Measurements from ENCODE around the gene LAMA2. TPM values are rescaled to one million over a fixed set of nuclear protein-coding genes. Genes with fewer than 3 reads are reported as not detected.

The LAMA2 gene
- total RNA-seq, 2 experiments from 2014 or later: 2.0 to 3.0 TPM

DNA sequence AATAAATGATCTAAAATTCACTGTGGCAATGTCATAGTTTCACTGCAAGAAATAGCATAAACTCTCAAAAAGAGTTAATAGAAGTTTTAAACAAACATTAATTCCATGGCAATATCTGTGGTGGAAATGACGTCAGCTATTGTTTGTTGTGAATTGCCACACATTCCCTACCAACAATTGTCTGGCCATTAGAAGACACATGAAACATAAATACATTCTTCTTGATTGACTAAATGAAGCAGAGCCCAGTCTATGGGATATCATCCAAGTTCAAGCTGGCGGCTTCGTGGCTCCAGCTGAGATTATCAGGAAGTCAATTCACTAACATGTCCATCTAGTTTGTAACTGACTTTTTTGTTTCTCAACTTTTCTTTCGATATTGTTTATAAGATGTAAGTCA is 458.0 kb downstream of the LAMA2 start:
- Mint-ChIP-seq H3K4me3 (no peak overlapping the region), H3K9me3 (no peaks in the 10 kb centered on the region)
- no peak for DNase-seq

DNA sequence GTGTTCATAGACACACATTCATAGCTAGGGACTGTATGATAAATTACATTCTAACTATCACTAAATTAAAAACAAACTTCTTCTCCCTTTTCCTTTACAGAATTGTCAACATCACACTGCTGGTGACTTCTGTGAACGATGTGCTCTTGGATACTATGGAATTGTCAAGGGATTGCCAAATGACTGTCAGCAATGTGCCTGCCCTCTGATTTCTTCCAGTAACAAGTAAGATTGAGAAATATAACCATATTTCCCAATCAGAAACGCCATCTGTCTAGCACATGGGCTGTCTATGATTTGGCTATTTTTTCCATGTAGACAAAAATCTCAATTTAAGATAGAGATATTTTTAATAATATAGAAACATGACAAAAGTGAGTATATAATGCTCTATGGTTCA is 459.3 kb downstream of the LAMA2 start:
- H3K36me3 Mint-ChIP-seq: no peaks in the 10 kb centered on the region
- H3K27ac Mint-ChIP-seq: no peak overlapping the region
- no peak overlapping the region for H3K4me3 Mint-ChIP-seq
- peaks cover 32% of the 10 kb centered on the region for H3K27me3 Mint-ChIP-seq
- H3K4me1 Mint-ChIP-seq: no peaks in the 10 kb centered on the region
- no peaks in the 10 kb centered on the region for H3K9me3 Mint-ChIP-seq
- no peak for DNase-seq

More for the DNA sequence above, 458.0 kb downstream of the LAMA2 start:
- Mint-ChIP-seq H3K27ac (no peak overlapping the region), H3K36me3 (no peaks in the 10 kb centered on the region), H3K4me1 (no peaks in the 10 kb centered on the region), H3K27me3 (peaks cover 28% of the 10 kb centered on the region)

DNA sequence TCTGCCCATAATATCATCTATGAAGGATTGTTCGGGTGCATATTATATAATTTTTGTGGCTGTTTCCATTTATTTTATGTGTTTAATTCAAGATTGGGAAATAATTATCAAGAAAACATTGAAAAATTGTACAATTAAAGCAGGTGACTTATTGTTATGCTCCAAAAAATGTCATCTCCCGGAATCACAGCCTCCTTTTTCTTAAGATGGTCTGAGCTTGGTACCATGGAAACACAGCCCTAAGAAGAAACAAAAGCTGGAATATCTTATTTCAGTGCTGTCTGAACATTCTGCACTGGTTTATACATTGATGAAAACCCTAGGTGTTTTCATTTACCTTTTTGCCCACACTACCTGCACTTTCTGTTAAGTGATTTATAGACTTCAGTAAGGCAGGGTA is 459.9 kb downstream of the LAMA2 start:
- H3K4me3 Mint-ChIP-seq: no peak overlapping the region
- H3K36me3 Mint-ChIP-seq: no peaks in the 10 kb centered on the region
- DNase-seq: no peak
- no peaks in the 10 kb centered on the region for H3K4me1 Mint-ChIP-seq
- no peak overlapping the region for H3K27ac Mint-ChIP-seq
- no peaks in the 10 kb centered on the region for H3K9me3 Mint-ChIP-seq
- peaks cover 32% of the 10 kb centered on the region for H3K27me3 Mint-ChIP-seq

DNA sequence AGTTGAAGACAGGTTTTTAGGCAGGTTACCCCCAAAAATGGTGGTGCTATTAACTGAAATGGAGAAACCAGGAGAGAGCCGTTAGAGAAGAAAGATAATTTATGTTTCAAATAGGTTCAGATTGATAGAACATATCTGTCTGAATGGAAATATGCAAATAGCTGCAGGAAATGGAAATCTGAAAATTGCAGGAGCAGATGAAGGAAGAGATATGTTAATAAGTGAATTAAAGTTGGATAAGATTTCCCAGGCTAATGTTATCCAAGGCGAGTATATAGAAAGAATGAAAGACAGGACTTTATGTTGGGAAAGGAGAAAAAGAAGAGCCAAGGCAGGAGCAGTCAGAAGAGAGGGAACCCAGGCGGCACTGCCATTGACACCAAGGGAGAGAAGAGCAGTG is 461.4 kb downstream of the LAMA2 start:
- Mint-ChIP-seq H3K4me3 (no peak overlapping the region), H3K27me3 (peaks cover 24% of the 10 kb centered on the region), H3K9me3 (no peaks in the 10 kb centered on the region), H3K36me3 (no peaks in the 10 kb centered on the region), H3K27ac (no peak overlapping the region), H3K4me1 (no peaks in the 10 kb centered on the region)
- DNase-seq: no peak

DNA sequence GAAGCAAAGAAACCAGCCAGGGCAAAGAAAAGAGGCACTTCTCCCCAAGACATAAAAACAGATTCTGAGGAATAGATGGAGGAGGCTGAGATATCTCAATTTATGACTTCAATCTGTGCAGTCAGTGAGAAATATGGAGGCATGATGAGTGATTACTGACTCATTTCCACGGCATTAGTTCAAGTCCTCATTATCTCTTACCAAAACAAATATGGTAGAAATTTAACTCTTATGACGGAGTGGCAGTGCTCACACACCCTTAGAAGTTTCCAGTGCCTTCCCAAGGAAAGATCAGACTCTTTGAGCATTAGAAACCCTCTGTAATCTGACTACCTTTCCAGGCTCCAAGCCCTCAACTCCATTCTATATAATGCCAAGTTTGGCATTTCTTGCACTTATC is 463.0 kb downstream of the LAMA2 start:
- DNase-seq: no peak
- peaks cover 16% of the 10 kb centered on the region for H3K27me3 Mint-ChIP-seq
- no peaks in the 10 kb centered on the region for H3K36me3 Mint-ChIP-seq
- no peak overlapping the region for H3K4me3 Mint-ChIP-seq
- no peaks in the 10 kb centered on the region for H3K9me3 Mint-ChIP-seq
- H3K27ac Mint-ChIP-seq: no peak overlapping the region
- H3K4me1 Mint-ChIP-seq: no peaks in the 10 kb centered on the region

DNA sequence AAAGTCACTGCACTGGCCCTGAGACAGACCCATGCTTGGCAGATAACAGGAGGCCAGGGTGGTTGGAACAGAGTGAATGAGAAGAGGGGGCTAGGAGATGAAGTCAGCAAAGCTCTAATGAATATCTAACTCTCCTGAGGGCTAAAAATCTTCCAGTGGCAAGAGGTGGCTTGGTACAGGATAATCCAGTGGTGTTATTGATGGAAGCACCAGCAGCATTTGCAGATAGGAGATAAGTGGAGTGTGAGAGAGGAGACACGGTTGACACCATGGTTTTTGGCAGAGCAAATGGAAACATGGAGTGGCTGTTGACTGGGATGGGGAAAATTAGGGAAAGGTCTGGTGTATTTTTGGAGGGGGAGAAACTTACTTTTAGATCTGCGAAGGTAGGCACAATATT is 464.0 kb downstream of the LAMA2 start:
- Mint-ChIP-seq H3K4me1 (no peaks in the 10 kb centered on the region), H3K27me3 (peaks cover 16% of the 10 kb centered on the region), H3K4me3 (no peak overlapping the region), H3K9me3 (no peaks in the 10 kb centered on the region), H3K27ac (no peak overlapping the region), H3K36me3 (no peaks in the 10 kb centered on the region)
- DNase-seq: no peak

DNA sequence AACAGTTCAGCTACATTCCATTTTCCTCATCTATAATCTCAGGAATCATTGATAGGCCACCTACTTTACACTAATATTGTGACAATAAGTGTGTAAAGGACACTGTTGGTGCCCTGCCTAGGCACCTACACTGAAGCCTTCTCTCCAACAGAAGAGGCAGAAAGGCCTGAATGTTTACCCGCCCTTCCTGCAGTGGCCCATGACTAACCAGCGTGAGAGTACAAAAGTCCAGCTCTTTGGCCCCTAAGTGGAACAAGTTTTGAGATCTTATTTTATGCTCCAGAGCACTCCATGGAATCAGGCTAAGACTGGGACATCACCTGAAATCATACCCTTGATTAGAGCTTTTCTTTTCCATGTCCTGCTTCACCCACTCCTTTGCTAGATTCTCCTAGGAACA is 467.3 kb downstream of the LAMA2 start:
- H3K27me3 Mint-ChIP-seq: peaks cover 9% of the 10 kb centered on the region
- DNase-seq: no peak
- no peak overlapping the region for H3K27ac Mint-ChIP-seq
- H3K9me3 Mint-ChIP-seq: no peaks in the 10 kb centered on the region
- H3K4me3 Mint-ChIP-seq: no peak overlapping the region
- no peaks in the 10 kb centered on the region for H3K4me1 Mint-ChIP-seq
- no peaks in the 10 kb centered on the region for H3K36me3 Mint-ChIP-seq

DNA sequence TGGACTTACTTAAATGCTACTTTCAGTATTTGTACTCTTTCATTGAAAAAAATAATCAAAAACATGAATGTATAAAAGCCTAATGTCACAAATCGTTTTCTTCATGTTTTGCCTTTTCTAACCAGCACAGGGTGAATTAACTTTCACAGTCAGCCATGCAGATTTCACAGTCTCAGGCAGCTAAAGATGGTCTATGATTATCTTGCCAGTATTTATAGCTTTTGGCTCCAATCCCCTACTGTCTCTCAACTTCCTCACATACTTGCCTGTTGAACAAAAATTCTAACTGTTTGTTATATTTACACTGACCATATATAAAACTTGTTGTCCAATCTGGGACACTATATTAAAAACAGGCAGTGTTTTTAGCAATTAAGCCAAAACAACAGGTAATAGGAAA is 468.9 kb downstream of the LAMA2 start:
- no peaks in the 10 kb centered on the region for H3K36me3 Mint-ChIP-seq
- no peak for DNase-seq
- H3K27me3 Mint-ChIP-seq: peaks cover 6% of the 10 kb centered on the region
- no peak overlapping the region for H3K4me3 Mint-ChIP-seq
- no peaks in the 10 kb centered on the region for H3K9me3 Mint-ChIP-seq
- H3K4me1 Mint-ChIP-seq: no peaks in the 10 kb centered on the region
- H3K27ac Mint-ChIP-seq: no peak overlapping the region

DNA sequence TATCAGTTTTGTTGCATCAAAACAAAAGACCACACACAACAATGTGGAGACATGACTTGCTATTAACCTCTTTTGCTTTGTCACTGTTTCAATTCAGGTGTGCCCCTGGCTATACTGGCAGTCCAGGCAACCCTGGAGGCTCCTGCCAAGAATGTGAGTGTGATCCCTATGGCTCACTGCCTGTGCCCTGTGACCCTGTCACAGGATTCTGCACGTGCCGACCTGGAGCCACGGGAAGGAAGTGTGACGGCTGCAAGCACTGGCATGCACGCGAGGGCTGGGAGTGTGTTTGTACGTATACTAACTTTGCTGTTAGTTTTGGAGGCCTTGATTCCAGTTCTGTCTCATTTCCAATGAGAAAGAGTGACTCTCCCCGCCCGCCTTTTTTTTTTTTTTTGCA is 470.1 kb downstream of the LAMA2 start:
- no peak for DNase-seq
- peaks cover 2% of the 10 kb centered on the region for H3K4me1 Mint-ChIP-seq
- H3K27me3 Mint-ChIP-seq: peaks cover 9% of the 10 kb centered on the region
- H3K36me3 Mint-ChIP-seq: no peaks in the 10 kb centered on the region
- H3K9me3 Mint-ChIP-seq: no peaks in the 10 kb centered on the region
- no peak overlapping the region for H3K4me3 Mint-ChIP-seq
- H3K27ac Mint-ChIP-seq: no peak overlapping the region

DNA sequence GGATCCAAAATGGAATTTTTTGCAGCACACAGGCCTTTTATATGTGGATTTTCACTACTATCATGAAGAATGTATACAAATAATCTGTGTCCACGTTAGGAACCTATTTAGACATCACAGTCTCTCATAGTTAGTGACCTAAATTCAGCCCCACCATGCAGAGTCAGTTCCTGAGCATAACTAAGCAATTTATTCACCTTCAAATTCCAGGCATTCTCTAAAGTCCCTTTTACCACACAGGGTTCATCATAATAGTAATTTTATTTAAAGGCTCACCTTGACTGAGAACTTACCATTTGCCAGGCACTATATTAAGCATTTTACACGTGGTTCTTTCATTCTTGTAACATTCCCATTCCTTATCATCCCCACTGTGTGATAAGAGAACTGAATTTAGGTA is 473.2 kb downstream of the LAMA2 start:
- no peak for DNase-seq
- Mint-ChIP-seq H3K4me1 (peaks cover 9% of the 10 kb centered on the region), H3K9me3 (no peaks in the 10 kb centered on the region), H3K27ac (no peak overlapping the region), H3K4me3 (no peak overlapping the region), H3K27me3 (peaks cover 17% of the 10 kb centered on the region), H3K36me3 (no peaks in the 10 kb centered on the region)

DNA sequence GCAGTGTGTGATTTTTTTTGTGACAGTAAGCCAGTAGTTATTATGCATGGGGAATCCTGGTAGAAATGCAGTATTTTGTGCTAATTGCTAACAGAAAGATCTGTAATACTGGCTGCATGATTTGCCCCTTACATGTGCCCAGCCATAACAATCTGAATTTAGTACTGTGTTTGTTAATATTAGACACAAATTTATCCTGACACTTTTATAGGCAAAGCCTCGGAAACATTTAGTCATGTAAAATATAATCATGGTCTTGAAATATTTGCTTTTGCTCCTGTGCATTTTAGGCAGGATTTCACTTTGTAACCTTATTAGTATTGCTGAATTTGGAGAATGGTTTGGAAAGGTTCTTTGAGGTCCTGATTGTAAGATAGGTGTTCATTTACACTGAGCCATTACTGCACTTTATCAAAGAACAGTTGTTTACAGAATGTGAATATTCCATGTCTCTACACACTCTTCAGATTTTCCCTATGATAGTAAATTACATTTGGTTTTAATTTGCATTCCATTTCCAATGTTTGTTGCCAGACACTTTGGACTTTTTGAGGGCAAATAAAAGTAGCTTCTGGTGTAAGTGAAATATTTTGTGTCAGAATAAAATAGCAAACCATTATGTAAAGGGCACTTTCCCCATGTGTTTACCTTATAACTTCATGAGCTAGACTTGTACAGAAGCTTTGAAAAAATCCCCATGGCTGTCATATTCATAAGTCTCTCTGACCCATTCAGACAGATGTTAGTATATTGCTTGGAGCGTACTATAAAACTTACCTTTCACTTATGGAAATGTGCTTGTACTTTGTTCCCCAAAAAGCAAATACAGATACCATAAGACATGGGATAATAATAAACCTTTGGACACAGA is 477.1 kb downstream of the LAMA2 start:
- no peak overlapping the region for H3K27ac Mint-ChIP-seq
- no peak for DNase-seq
- H3K27me3 Mint-ChIP-seq: peaks cover 14% of the 10 kb centered on the region
- peaks cover 11% of the 10 kb centered on the region for H3K4me1 Mint-ChIP-seq
- H3K36me3 Mint-ChIP-seq: no peaks in the 10 kb centered on the region
- H3K9me3 Mint-ChIP-seq: no peaks in the 10 kb centered on the region
- no peak overlapping the region for H3K4me3 Mint-ChIP-seq

DNA sequence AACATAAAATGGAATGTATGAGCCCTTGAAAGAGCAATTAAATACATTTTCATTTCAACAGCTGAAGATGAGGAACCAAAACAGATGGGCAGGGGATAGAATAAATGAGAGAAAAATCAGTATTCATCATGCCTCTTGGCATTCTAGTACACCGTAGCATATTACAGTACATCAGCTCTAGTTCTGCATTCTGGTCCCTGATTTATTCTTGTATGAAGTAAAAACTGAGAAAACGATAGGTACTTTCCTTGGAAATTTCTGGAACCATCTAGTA is 477.7 kb downstream of the LAMA2 start:
- Mint-ChIP-seq H3K4me1 (peaks cover 11% of the 10 kb centered on the region), H3K4me3 (no peak overlapping the region)

DNA sequence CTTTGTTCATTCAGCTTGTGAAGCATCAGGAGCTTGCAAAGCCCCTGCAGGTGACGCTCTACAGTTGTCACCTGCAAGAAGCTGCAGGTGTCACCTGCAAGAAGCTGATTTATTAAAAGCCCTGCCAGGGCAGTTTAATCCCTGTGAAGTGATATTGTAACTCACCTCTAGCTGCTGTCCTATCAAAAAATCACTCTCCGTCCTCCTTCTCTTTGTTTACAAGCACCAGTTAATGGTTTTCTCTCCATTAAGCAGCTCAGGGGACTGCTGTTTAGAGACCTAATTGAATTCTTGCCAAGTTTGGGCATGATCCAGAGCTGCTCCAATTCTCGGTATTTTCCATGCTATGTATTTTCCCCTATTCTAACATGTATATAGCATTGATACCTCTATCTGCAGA is 481.1 kb downstream of the LAMA2 start:
- DNase-seq: no peak
- no peak overlapping the region for H3K4me3 Mint-ChIP-seq
- no peak overlapping the region for H3K27ac Mint-ChIP-seq

More for the DNA sequence above, 477.7 kb downstream of the LAMA2 start:
- no peak overlapping the region for H3K27ac Mint-ChIP-seq
- DNase-seq: no peak
- no peaks in the 10 kb centered on the region for H3K36me3 Mint-ChIP-seq
- no peaks in the 10 kb centered on the region for H3K9me3 Mint-ChIP-seq
- H3K27me3 Mint-ChIP-seq: peaks cover 14% of the 10 kb centered on the region

DNA sequence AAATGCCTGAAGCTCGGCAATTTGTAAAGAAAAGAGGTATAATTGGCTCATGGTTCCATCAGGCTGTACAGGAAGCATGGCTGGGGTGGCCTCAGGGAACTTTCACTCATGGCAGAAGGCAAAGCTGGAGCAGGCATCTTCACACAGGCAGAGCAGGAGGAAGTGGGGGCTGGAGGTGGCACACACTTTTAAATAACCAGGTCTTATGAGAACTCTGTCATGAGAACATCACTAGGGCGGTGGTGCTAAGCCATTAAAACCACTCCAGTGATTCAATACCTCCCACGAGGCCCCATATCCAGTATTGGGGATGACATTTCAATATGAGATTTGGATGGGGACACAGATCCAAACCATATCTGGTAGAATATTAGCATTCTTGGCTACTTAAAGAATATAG is 481.8 kb downstream of the LAMA2 start:
- H3K4me1 Mint-ChIP-seq: peaks cover 14% of the 10 kb centered on the region
- H3K27me3 Mint-ChIP-seq: peaks cover 8% of the 10 kb centered on the region
- no peaks in the 10 kb centered on the region for H3K36me3 Mint-ChIP-seq
- no peak for DNase-seq
- H3K27ac Mint-ChIP-seq: no peak overlapping the region
- H3K9me3 Mint-ChIP-seq: no peaks in the 10 kb centered on the region
- no peak overlapping the region for H3K4me3 Mint-ChIP-seq

More for the DNA sequence above, 481.1 kb downstream of the LAMA2 start:
- peaks cover 8% of the 10 kb centered on the region for H3K4me1 Mint-ChIP-seq
- H3K9me3 Mint-ChIP-seq: no peaks in the 10 kb centered on the region
- H3K36me3 Mint-ChIP-seq: no peaks in the 10 kb centered on the region
- H3K27me3 Mint-ChIP-seq: peaks cover 8% of the 10 kb centered on the region

DNA sequence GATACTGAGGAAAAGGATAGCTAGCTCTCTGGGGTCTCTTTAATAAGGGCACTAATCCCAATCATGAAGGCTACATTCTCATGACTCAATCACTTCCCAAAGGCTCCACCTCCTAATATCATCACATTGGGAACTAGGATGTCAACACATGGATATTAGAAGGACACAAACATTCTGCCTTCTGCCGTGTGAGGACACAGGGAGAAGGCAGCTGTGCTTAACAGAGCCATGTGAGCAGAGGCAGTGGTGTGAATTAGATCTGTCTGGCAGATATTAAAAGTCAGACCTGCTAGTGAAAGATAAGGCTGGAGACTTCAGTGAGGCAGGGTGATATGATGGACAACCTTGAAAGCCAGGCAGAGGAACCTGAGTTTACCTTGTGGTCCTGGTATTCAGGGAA is 485.1 kb downstream of the LAMA2 start:
- Mint-ChIP-seq H3K27ac (no peak overlapping the region), H3K36me3 (no peaks in the 10 kb centered on the region), H3K4me3 (no peak overlapping the region), H3K4me1 (peaks cover 23% of the 10 kb centered on the region), H3K9me3 (no peaks in the 10 kb centered on the region), H3K27me3 (no peaks in the 10 kb centered on the region)
- DNase-seq: no peak

DNA sequence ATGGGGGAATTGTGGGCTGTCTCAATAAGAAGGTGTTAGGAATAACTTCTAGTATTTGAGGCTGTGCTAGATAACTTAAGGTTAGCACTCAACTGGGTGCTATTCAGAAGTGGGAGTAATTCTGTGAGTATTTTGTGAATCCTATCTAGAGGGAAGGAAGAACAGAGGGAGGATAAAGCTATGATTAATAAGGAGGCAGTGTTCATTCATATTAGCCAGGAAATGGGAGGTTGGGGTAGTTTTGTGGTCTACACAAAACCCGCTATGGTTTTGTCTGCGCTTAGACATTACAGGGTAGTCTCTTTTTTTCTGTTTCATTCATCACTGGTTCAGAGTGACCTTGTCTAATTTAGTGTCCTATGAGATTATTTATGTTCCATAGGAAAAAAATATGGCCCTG is 486.0 kb downstream of the LAMA2 start:
- H3K9me3 Mint-ChIP-seq: no peaks in the 10 kb centered on the region
- no peak overlapping the region for H3K27ac Mint-ChIP-seq
- peak; percentile 16 for DNase-seq
- no peak overlapping the region for H3K4me3 Mint-ChIP-seq
- H3K4me1 Mint-ChIP-seq: peaks cover 23% of the 10 kb centered on the region
- H3K27me3 Mint-ChIP-seq: no peaks in the 10 kb centered on the region
- no peaks in the 10 kb centered on the region for H3K36me3 Mint-ChIP-seq
